CD14-positive monocyte (primary cell): ENCODE data around the gene RASSF6. TPM values are rescaled to one million over a fixed set of nuclear protein-coding genes. Genes with fewer than 3 reads are reported as not detected.
"Not testable (repeated sequence)": the region's sequence is repeated elsewhere in the genome, so short reads cannot be mapped to it uniquely, and the experiment has no call there.

Experiments
- DNase-seq, 3 donors: peaks; one replicate each; pipeline ENCODE4 v3.0.0-alpha.2; 2011 to 2022
- H2AFZ ChIP-seq: 2 replicates; pipeline ENCODE4 v1.6.0; 2012; ENCODE audit warnings: mild to moderate bottlenecking, low read depth, low read length, inconsistent platforms; ENCODE audit not compliant: insufficient read depth, poor library complexity, severe bottlenecking
- H3K27ac ChIP-seq, 2 donors: 1 replicate in 1 of 2; 2 replicates in 1 of 2; pipeline ENCODE4 v1.5.1; 2012 to 2013; ENCODE audit warnings: low read length in 2 of 2, control low read depth in 1 of 2, inconsistent platforms in 1 of 2, low read depth in 1 of 2, mild to moderate bottlenecking in 1 of 2
- H3K27me3 ChIP-seq, 2 donors: one replicate each; pipeline versions ENCODE4 v1.6.0 to v1.6.1; 2011 to 2013; ENCODE audit warnings: low read length in 2 of 2; ENCODE audit not compliant: control insufficient read depth in 2 of 2, insufficient read depth in 2 of 2
- H3K36me3 ChIP-seq, 2 donors: replicated peaks in 1 of 2; 1 replicate in 1 of 2; 2 replicates in 1 of 2; pipeline versions ENCODE4 v1.5.1 to v1.6.1; 2012 to 2013; ENCODE audit warnings: low read length in 2 of 2, control low read depth in 1 of 2, inconsistent platforms in 1 of 2, mild to moderate bottlenecking in 1 of 2; ENCODE audit not compliant: insufficient read depth in 2 of 2, control insufficient read depth in 1 of 2
- H3K4me1 ChIP-seq, 2 donors: 1 replicate in 1 of 2; 2 replicates in 1 of 2; pipeline versions ENCODE4 v1.5.1 to v1.6.1; 2012 to 2013; ENCODE audit warnings: low read length in 2 of 2, control low read depth in 1 of 2, inconsistent platforms in 1 of 2, mild to moderate bottlenecking in 1 of 2, moderate library complexity in 1 of 2; ENCODE audit not compliant: insufficient read depth in 2 of 2, control insufficient read depth in 1 of 2
- H3K4me2 ChIP-seq: replicated peaks from 2 replicates; pipeline ENCODE3; 2012; ENCODE audit warnings: low read length, moderate library complexity, mild to moderate bottlenecking; ENCODE audit not compliant: poor library complexity, severe bottlenecking; ENCODE audit errors: extremely low read depth
- H3K4me3 ChIP-seq, 3 experiments: fragments of 200-600 bp in 1 of 3; sonication (generic) in 1 of 3; replicated peaks in 1 of 3; 1 replicate in 2 of 3; 2 replicates in 1 of 3; pipeline ENCODE4 v1.5.1; 2011 to 2013; ENCODE audit warnings: low read length in 3 of 3, mild to moderate bottlenecking in 3 of 3, control low read depth in 2 of 3, low read depth in 2 of 3, inconsistent platforms in 1 of 3, moderate library complexity in 1 of 3
- H3K79me2 ChIP-seq: 2 replicates; pipeline ENCODE4 v1.6.0; 2012; ENCODE audit warnings: mild to moderate bottlenecking, control low read depth, inconsistent platforms, low read length, moderate library complexity; ENCODE audit not compliant: insufficient read depth
- H3K9ac ChIP-seq: 2 replicates; pipeline ENCODE4 v1.6.0; 2017; ENCODE audit warnings: low read length, mild to moderate bottlenecking; ENCODE audit not compliant: insufficient read depth, poor library complexity, severe bottlenecking
- H3K9me3 ChIP-seq, 2 donors: replicated peaks in 1 of 2; 1 replicate in 1 of 2; 2 replicates in 1 of 2; pipeline versions ENCODE4 v1.5.1 to v1.6.1; 2012 to 2013; ENCODE audit warnings: low read length in 2 of 2, control low read depth in 1 of 2; ENCODE audit not compliant: control insufficient read depth in 1 of 2, insufficient read depth in 1 of 2
- H4K20me1 ChIP-seq: 2 replicates; pipeline ENCODE4 v1.6.0; 2012; ENCODE audit warnings: mild to moderate bottlenecking, low read length, control low read depth, moderate library complexity; ENCODE audit not compliant: insufficient read depth
- H3K27ac Mint-ChIP-seq, 7 donors: one replicate each; pipeline ENCODE4 v1.8.0; 2020; ENCODE audit warnings: mild to moderate bottlenecking in 7 of 7, mixed read lengths in 7 of 7, moderate library complexity in 6 of 7, inconsistent platforms in 2 of 7
- H3K27me3 Mint-ChIP-seq, 3 donors: one replicate each; pipeline ENCODE4 v1.8.0; 2021 to 2022; ENCODE audit warnings: low read depth in 3 of 3, mild to moderate bottlenecking in 3 of 3, mixed read lengths in 3 of 3, moderate library complexity in 3 of 3, inconsistent platforms in 1 of 3
- H3K36me3 Mint-ChIP-seq, 2 donors: one replicate each; pipeline ENCODE4 v1.8.0; 2020; ENCODE audit warnings: mixed read lengths in 2 of 2, inconsistent platforms in 1 of 2, mild to moderate bottlenecking in 1 of 2
- H3K4me1 Mint-ChIP-seq: one replicate; pipeline ENCODE4 v1.8.0; 2020; ENCODE audit warnings: mild to moderate bottlenecking, mixed read lengths
- H3K4me3 Mint-ChIP-seq, 2 donors: one replicate each; pipeline ENCODE4 v1.8.0; 2020; ENCODE audit warnings: mild to moderate bottlenecking in 2 of 2, mixed read lengths in 2 of 2, moderate library complexity in 1 of 2
- H3K9me3 Mint-ChIP-seq, 7 donors: one replicate each; pipeline ENCODE4 v1.8.0; 2020 to 2022; ENCODE audit warnings: mixed read lengths in 7 of 7, mild to moderate bottlenecking in 6 of 7, moderate library complexity in 6 of 7, inconsistent platforms in 2 of 7
- CTCF ChIP-seq: fragments of 200-600 bp; IDR thresholded peaks from one replicate; pipeline ENCODE4 v1.8.0; 2022; ENCODE audit warnings: antibody characterized with exemption, mild to moderate bottlenecking
- WGBS: methylation state at CpG from one replicate; pipeline ENCODE4 v1.1.5; 2013; ENCODE audit warnings: missing lambda C conversion rate; ENCODE audit not compliant: insufficient coverage; 5-methylcytosine and 5-hydroxymethylcytosine counted together
- intact Hi-C, 2 donors: fragments of 100-400 bp; cut with micrococcal nuclease; formaldehyde crosslinking; loops; one replicate each; pipeline versions ENCODE4 v1.15.0 to v1.15.1; 2023
- polyA plus RNA-seq, 3 donors: library from polyadenylated mRNA; depleted of rRNA in 1 of 3; unstranded in 2 of 3; stranded (reverse) in 1 of 3; fragments of 300-500 nt in 2 of 3; fragments of >200 nt in 1 of 3; fragmentation: Illumina TruSeq in 2 of 3; gene quantifications; 1 replicate in 2 of 3; 2 replicates in 1 of 3; pipeline ENCODE4 v1.2.3, GENCODE V29; 2012 to 2021

RASSF6 gene
- polyA plus RNA-seq, 3 donors: not detected

- no peak for DNase-seq
- Mint-ChIP-seq H3K4me1 (no peaks in the 10 kb centered on the region), H3K9me3 (peaks cover 0 to 4% (median 0%) of the 10 kb centered on the region in 7 donors), H3K27me3 (peaks cover 0 to 1% (median 0%) of the 10 kb centered on the region in 3 donors), H3K4me3 (no peak overlapping the region), H3K27ac (no peak overlapping the region), H3K36me3 (no peaks in the 10 kb centered on the region)
- WGBS: 94% methylated on average over 5 of the region's 6 CpGs
- no peak for TF ChIP-seq CTCF
- H3K4me2 ChIP-seq: no peak overlapping the region
- H2AFZ ChIP-seq: no peak overlapping the region
- H3K4me1 ChIP-seq: no peaks in the 10 kb centered on the region
- intact Hi-C loops: no loop called here
- H3K27me3 ChIP-seq: no peaks in the 10 kb centered on the region
- no peaks in the 10 kb centered on the region for H3K36me3 ChIP-seq
- H3K4me3 ChIP-seq: no peak overlapping the region
- H3K79me2 ChIP-seq: no peaks in the 10 kb centered on the region
- H3K9ac ChIP-seq: no peak overlapping the region
- no peak overlapping the region for H3K27ac ChIP-seq
- H4K20me1 ChIP-seq: no peaks in the 10 kb centered on the region
- no peaks in the 10 kb centered on the region for H3K9me3 ChIP-seq
These were observed 25.9 kb upstream of the RASSF6 start for GRCh38 chr4:73646117-73646516.

GRCh38 chr4:73631565-73632226 is 11.5 kb upstream of the RASSF6 start:
- Histone ChIP-seq H2AFZ (no peak overlapping the region), H3K4me2 (no peak overlapping the region), H3K4me3 (no peak overlapping the region), H3K9ac (no peak overlapping the region), H3K27ac (no peak overlapping the region), H4K20me1 (no peaks in the 10 kb centered on the region), H3K9me3 (no peaks in the 10 kb centered on the region), H3K27me3 (no peaks in the 10 kb centered on the region), H3K4me1 (no peaks in the 10 kb centered on the region), H3K36me3 (no peaks in the 10 kb centered on the region), H3K79me2 (no peaks in the 10 kb centered on the region)
- TF ChIP-seq CTCF: no peak
- H3K4me1 Mint-ChIP-seq: no peaks in the 10 kb centered on the region
- peaks cover 2 to 3% (median 3%) of the 10 kb centered on the region in 3 donors for H3K27me3 Mint-ChIP-seq
- WGBS: 100% methylated on average over 2 of the region's 2 CpGs
- no peaks in the 10 kb centered on the region for H3K36me3 Mint-ChIP-seq
- intact Hi-C loops: no loop called here
- peaks cover 0 to 6% (median 3%) of the 10 kb centered on the region in 7 donors for H3K9me3 Mint-ChIP-seq
- DNase-seq: no peak
- H3K4me3 Mint-ChIP-seq: no peak overlapping the region
- peak overlapping the region in 1 of 7 donors; percentile 35 for H3K27ac Mint-ChIP-seq

GRCh38 chr4:73628834-73629233 is 8.6 kb upstream of the RASSF6 start:
- H3K4me1 ChIP-seq, H3K27me3 Mint-ChIP-seq, H3K36me3 Mint-ChIP-seq, H3K27me3 ChIP-seq, H3K4me2 ChIP-seq, H3K4me3 Mint-ChIP-seq, intact Hi-C loops, H4K20me1 ChIP-seq, H2AFZ ChIP-seq, H3K79me2 ChIP-seq, H3K9ac ChIP-seq, H3K36me3 ChIP-seq, H3K27ac Mint-ChIP-seq, H3K27ac ChIP-seq, H3K4me1 Mint-ChIP-seq, H3K4me3 ChIP-seq, H3K9me3 Mint-ChIP-seq, H3K9me3 ChIP-seq, DNase-seq: not testable (repeated sequence)
- WGBS: no CpG with 5 or more reads among the region's 1 CpG
